Osteocyte (in vitro differentiated cells): Measurements from ENCODE around the gene PLA2R1. TPM values are rescaled to one million over a fixed set of nuclear protein-coding genes. Genes with fewer than 3 reads are reported as not detected.
"Not testable (repeated sequence)": the region's sequence is repeated elsewhere in the genome, so short reads cannot be mapped to it uniquely, and the experiment has no call there.

Experiments
- DNase-seq: peaks from one replicate; pipeline ENCODE4 v3.0.0; 2021; ENCODE audit warnings: mixed read lengths; ENCODE audit not compliant: unreplicated experiment; ENCODE audit errors: extremely low spot score
- H3K27ac Mint-ChIP-seq: one replicate; pipeline ENCODE4 v1.8.0; 2021; ENCODE audit warnings: mild to moderate bottlenecking, mixed read lengths; ENCODE audit not compliant: unreplicated experiment
- H3K27me3 Mint-ChIP-seq: one replicate; pipeline ENCODE4 v1.8.0; 2021; ENCODE audit warnings: mixed read lengths; ENCODE audit not compliant: unreplicated experiment
- H3K36me3 Mint-ChIP-seq: one replicate; pipeline ENCODE4 v1.8.0; 2021; ENCODE audit warnings: mixed read lengths; ENCODE audit not compliant: unreplicated experiment
- H3K4me1 Mint-ChIP-seq: one replicate; pipeline ENCODE4 v1.8.0; 2021; ENCODE audit warnings: mixed read lengths; ENCODE audit not compliant: unreplicated experiment
- H3K4me3 Mint-ChIP-seq: one replicate; pipeline ENCODE4 v1.8.0; 2021; ENCODE audit warnings: mild to moderate bottlenecking, moderate library complexity, mixed read lengths; ENCODE audit not compliant: unreplicated experiment
- H3K9me3 Mint-ChIP-seq: one replicate; pipeline ENCODE4 v1.8.0; 2021; ENCODE audit warnings: mixed read lengths; ENCODE audit not compliant: unreplicated experiment
- CTCF ChIP-seq: fragments of 200-600 bp; sonication (generic); IDR thresholded peaks from 2 replicates; pipeline ENCODE4 v1.5.0; 2021; ENCODE audit warnings: antibody characterized with exemption, mild to moderate bottlenecking, moderate library complexity
- total RNA-seq: library from RNA; stranded (reverse); gene quantifications from 2 replicates; pipeline ENCODE4 v1.2.1, GENCODE V29; 2021

PLA2R1 gene
- total RNA-seq, 1 donor from 2014 or later = 78.9 TPM

- Mint-ChIP-seq H3K4me3 (no peak overlapping the region), H3K4me1 (peaks cover 6% of the 10 kb centered on the region), H3K27me3 (no peaks in the 10 kb centered on the region), H3K9me3 (no peaks in the 10 kb centered on the region), H3K27ac (no peak overlapping the region), H3K36me3 (peaks cover 42% of the 10 kb centered on the region)
- no peak for DNase-seq
- TF ChIP-seq CTCF = peak; percentile 79
These were observed 94.0 kb downstream of the PLA2R1 start for GRCh38 chr2:159968279-159968900.

GRCh38 chr2:159963700-159964099, 98.7 kb downstream of the PLA2R1 start:
- Mint-ChIP-seq H3K4me3 (no peak overlapping the region), H3K4me1 (peaks cover 30% of the 10 kb centered on the region)

GRCh38 chr2:159962513-159962912, 99.9 kb downstream of the PLA2R1 start:
- H3K27me3 Mint-ChIP-seq, H3K9me3 Mint-ChIP-seq, H3K27ac Mint-ChIP-seq, H3K4me3 Mint-ChIP-seq, DNase-seq: not testable (repeated sequence)
- Mint-ChIP-seq H3K36me3 (peaks cover 65% of the 10 kb centered on the region), H3K4me1 (peaks cover 24% of the 10 kb centered on the region)

More at GRCh38 chr2:159963700-159964099, 98.7 kb downstream of the PLA2R1 start:
- H3K27ac Mint-ChIP-seq = no peak overlapping the region
- no peak for DNase-seq
- peaks cover 58% of the 10 kb centered on the region for H3K36me3 Mint-ChIP-seq
- H3K9me3 Mint-ChIP-seq = peaks cover 5% of the 10 kb centered on the region
- TF ChIP-seq CTCF = no peak
- H3K27me3 Mint-ChIP-seq = no peaks in the 10 kb centered on the region

GRCh38 chr2:159961451-159961850, 101.0 kb downstream of the PLA2R1 start:
- no peak for DNase-seq
- Mint-ChIP-seq H3K27ac (peak overlapping the region; percentile 78), H3K27me3 (no peaks in the 10 kb centered on the region), H3K9me3 (peaks cover 5% of the 10 kb centered on the region), H3K36me3 (peaks cover 67% of the 10 kb centered on the region), H3K4me1 (peaks cover 24% of the 10 kb centered on the region), H3K4me3 (no peak overlapping the region)
- TF ChIP-seq CTCF = no peak

GRCh38 chr2:159961037-159961436, 101.4 kb downstream of the PLA2R1 start:
- peaks cover 66% of the 10 kb centered on the region for H3K36me3 Mint-ChIP-seq
- no peak for TF ChIP-seq CTCF
- no peak overlapping the region for H3K4me3 Mint-ChIP-seq
- H3K4me1 Mint-ChIP-seq = peaks cover 24% of the 10 kb centered on the region
- DNase-seq = no peak
- H3K9me3 Mint-ChIP-seq = peaks cover 5% of the 10 kb centered on the region
- H3K27me3 Mint-ChIP-seq = no peaks in the 10 kb centered on the region
- H3K27ac Mint-ChIP-seq = peak overlapping the region; percentile 78
